ENCODE results near the gene MGAT4B.

- no peak for TF ChIP-seq CEBPB (IDR thresholded peaks at IDR 0.05; ENCODE audit: low read depth)
- TF ChIP-seq EZH2 (IDR thresholded peaks at IDR 0.05) = no peak
- TF ChIP-seq CTCF (IDR thresholded peaks at IDR 0.05 in 2 of 3, conservative IDR thresholded peaks at IDR 0.05 in 1 of 3; ENCODE audit: borderline replicate concordance in 1 of 3, insufficient read depth in 1 of 3, low read depth in 2 of 3, low read length in 2 of 3) = no peak
- no peak for TF ChIP-seq ZBTB33 (IDR thresholded peaks at IDR 0.05; ENCODE audit: extremely low read depth, insufficient replicate concordance, low read length)
- TF ChIP-seq TCF7L2 (IDR thresholded peaks at IDR 0.05; ENCODE audit: borderline replicate concordance, extremely low read depth, insufficient read depth, insufficient read length) = no peak
- TF ChIP-seq POLR2A (IDR thresholded peaks at IDR 0.05; ENCODE audit: borderline replicate concordance, extremely low read depth, insufficient read depth, insufficient read length) = no peak
- no peak for TF ChIP-seq ZFX (IDR thresholded peaks at IDR 0.05)
- TF ChIP-seq FOSL1 (IDR thresholded peaks at IDR 0.05; ENCODE audit: low read depth) = no peak
- no peak for TF ChIP-seq JUND (IDR thresholded peaks at IDR 0.05)
- no peak for TF ChIP-seq REST (IDR thresholded peaks at IDR 0.05; ENCODE audit: low read depth)
- no peak for TF ChIP-seq POLR2AphosphoS5 (IDR thresholded peaks at IDR 0.05; ENCODE audit: low read depth, low read length)
- no peak for TF ChIP-seq ATF3 (IDR thresholded peaks at IDR 0.05)
Observed at GRCh38 chr5:179767496-179768100, 39.1 kb downstream of the MGAT4B start.

Measured in HCT116 (cell line).